ENCODE measurements around the gene FBXL13. TPM values are rescaled to one million over a fixed set of nuclear protein-coding genes. Genes with fewer than 3 reads are reported as not detected.
"Not testable (repeated sequence)": the region's sequence is repeated elsewhere in the genome, so short reads cannot be mapped to it uniquely, and the experiment has no call there.

FBXL13 gene
- total and polyA plus RNA-seq, 8 donors = 0.80 to 25.3 (median 6.0) TPM; not detected in 1

GRCh38 chr7:102840404-102840803, 234.2 kb downstream of the FBXL13 start:
- Histone ChIP-seq H3K27ac (no peak overlapping the region), H3K4me3 (no peak overlapping the region), H3K4me1 (peaks cover 0 to 22% (median 10%) of the 10 kb centered on the region in 4 donors), H3K36me3 (no peaks in the 10 kb centered on the region), H3K9me3 (no peaks in the 10 kb centered on the region), H3K27me3 (no peaks in the 10 kb centered on the region)
- WGBS, 5 donors = 87 to 93% (median 89%) methylated on average over 3 of the region's 3 CpGs
- intact Hi-C loops (cut with DNase I; ENCODE audit: low total_unique reads) = no loop called here
- TF ChIP-seq POLR2A (IDR thresholded peaks at IDR 0.05) (no peak), POLR2AphosphoS5 (IDR thresholded peaks at IDR 0.05) (no peak), CTCF (IDR thresholded peaks at IDR 0.05) (no peak), EP300 (IDR thresholded peaks at IDR 0.05) (no peak)
- no peak for DNase-seq

DNA sequence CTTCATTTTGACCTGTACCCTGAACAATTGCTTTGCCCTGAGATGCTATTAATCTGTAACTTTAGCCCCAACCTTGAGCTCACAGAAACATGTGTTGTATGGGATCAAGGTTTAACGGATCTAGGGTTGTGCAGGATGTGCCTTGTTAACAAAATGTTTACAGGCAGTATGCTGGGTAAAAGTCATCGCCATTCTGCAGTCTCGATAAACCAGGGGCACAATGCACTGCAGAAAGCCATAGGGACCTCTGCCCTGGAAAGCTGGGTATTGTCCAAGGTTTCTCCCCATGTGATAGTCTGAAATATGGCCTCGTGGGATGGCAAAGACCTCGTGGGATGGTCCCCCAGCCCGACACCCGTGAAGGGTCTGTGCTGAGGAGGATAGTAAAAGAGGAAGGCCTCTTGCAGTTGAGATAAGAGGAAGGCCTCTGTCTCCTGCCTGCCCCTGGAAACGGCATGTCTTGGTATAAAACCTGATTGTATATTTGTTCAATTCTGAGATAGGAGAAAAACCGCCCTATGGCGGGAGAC, 236.0 kb downstream of the FBXL13 start:
- H3K36me3 ChIP-seq; DNase-seq; H3K4me3 ChIP-seq; H3K27me3 ChIP-seq; H3K9me3 ChIP-seq; intact Hi-C loops (cut with DNase I; ENCODE audit: low total_unique reads); H3K27ac ChIP-seq: not testable (repeated sequence)
- 83 to 92% (median 88%) methylated on average over 10 of the region's 10 CpGs for whole genome bisulfite sequencing, 5 donors
- H3K4me1 ChIP-seq = peaks cover 0 to 22% (median 10%) of the 10 kb centered on the region in 4 donors

DNA sequence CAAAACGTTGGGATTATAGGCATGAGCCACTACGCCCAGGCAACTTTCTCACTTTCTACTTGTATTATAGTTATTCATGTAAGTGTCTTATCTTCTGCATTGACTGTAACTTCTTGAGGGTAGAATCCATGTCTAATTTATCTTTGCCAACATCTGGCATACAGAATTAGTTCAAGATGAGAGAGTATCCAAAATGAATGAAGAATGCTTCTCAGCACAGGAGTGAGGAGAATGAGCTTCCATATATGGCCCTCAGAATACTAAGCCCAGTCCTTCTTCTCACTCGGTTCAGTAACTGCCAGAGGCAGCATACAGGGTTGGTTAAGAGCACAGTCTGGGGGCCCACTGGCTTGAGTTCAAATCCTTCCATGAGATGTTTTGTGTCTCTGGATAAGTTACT, 236.8 kb downstream of the FBXL13 start:
- H3K27ac ChIP-seq = no peak overlapping the region
- H3K4me3 ChIP-seq = no peak overlapping the region
- no peaks in the 10 kb centered on the region for H3K9me3 ChIP-seq
- intact Hi-C loops (cut with DNase I; ENCODE audit: low total_unique reads) = no loop called here
- no peak for DNase-seq
- H3K27me3 ChIP-seq = no peaks in the 10 kb centered on the region
- no peaks in the 10 kb centered on the region for H3K36me3 ChIP-seq
- H3K4me1 ChIP-seq = peaks cover 0 to 22% (median 10%) of the 10 kb centered on the region in 4 donors
- WGBS, 5 donors = 77 to 92% (median 89%) methylated on average over 3 of the region's 3 CpGs
- TF ChIP-seq EP300 (IDR thresholded peaks at IDR 0.05) (no peak), POLR2AphosphoS5 (IDR thresholded peaks at IDR 0.05) (no peak), CTCF (IDR thresholded peaks at IDR 0.05) (no peak), POLR2A (IDR thresholded peaks at IDR 0.05) (no peak)

GRCh38 chr7:102836977-102837376, 237.6 kb downstream of the FBXL13 start:
- Histone ChIP-seq H3K27me3 (no peaks in the 10 kb centered on the region), H3K9me3 (no peaks in the 10 kb centered on the region), H3K36me3 (no peaks in the 10 kb centered on the region), H3K4me1 (peaks cover 0 to 18% (median 8%) of the 10 kb centered on the region in 4 donors), H3K27ac (no peak overlapping the region), H3K4me3 (no peak overlapping the region)
- peak in 1 of 2 donors; percentile 20 for DNase-seq
- TF ChIP-seq POLR2A (IDR thresholded peaks at IDR 0.05) (no peak), CTCF (IDR thresholded peaks at IDR 0.05) (no peak), EP300 (IDR thresholded peaks at IDR 0.05) (no peak), POLR2AphosphoS5 (IDR thresholded peaks at IDR 0.05) (no peak)
- WGBS, 5 donors = 97 to 100% (median 100%) methylated on average over 1 of the region's 1 CpG
- intact Hi-C loops (cut with DNase I; ENCODE audit: low total_unique reads) = no loop called here

- peaks cover 0 to 13% (median 8%) of the 10 kb centered on the region in 4 donors for H3K4me1 ChIP-seq
- H3K27ac ChIP-seq = no peak overlapping the region
- no peaks in the 10 kb centered on the region for H3K36me3 ChIP-seq
- no peaks in the 10 kb centered on the region for H3K27me3 ChIP-seq
- H3K4me3 ChIP-seq = no peak overlapping the region
- intact Hi-C loops (cut with DNase I; ENCODE audit: low total_unique reads) = no loop called here
- no peak for TF ChIP-seq POLR2AphosphoS5 (IDR thresholded peaks at IDR 0.05)
- TF ChIP-seq CTCF (IDR thresholded peaks at IDR 0.05) = no peak
- TF ChIP-seq POLR2A (IDR thresholded peaks at IDR 0.05) = no peak
- TF ChIP-seq EP300 (IDR thresholded peaks at IDR 0.05) = no peak
- WGBS, 5 donors = 50 to 57% (median 52%) methylated on average over 6 of the region's 6 CpGs
- peak in 1 of 2 donors; percentile 64 for DNase-seq
- no peaks in the 10 kb centered on the region for H3K9me3 ChIP-seq
Observed at GRCh38 chr7:102836191-102836919, 238.2 kb downstream of the FBXL13 start.
